K562 (cell line): Measurements from ENCODE around the gene NQO2. TPM values are rescaled to one million over a fixed set of nuclear protein-coding genes. Genes with fewer than 3 reads are reported as not detected.

Source experiments
- ARHGAP35 ChIP-seq: fragments of 450-650 bp; IDR thresholded peaks from 2 replicates; pipeline ENCODE4 v1.6.1; 2018; ENCODE audit not compliant: partially characterized antibody
- BACH1 ChIP-seq: fragments of 200-800 bp; sonication (Bioruptor generic); IDR thresholded peaks from 2 replicates; pipeline ENCODE4 v1.6.1; 2016; ENCODE audit warnings: missing genetic modification characterization, missing compliant biosample characterization
- CCNT2 ChIP-seq: IDR thresholded peaks from 2 replicates; pipeline ENCODE4 v1.6.1; 2011; ENCODE audit warnings: borderline replicate concordance, low read depth, mild to moderate bottlenecking, moderate library complexity, mixed read lengths, low read length; ENCODE audit not compliant: insufficient read length; ENCODE audit errors: extremely low read depth
- MECOM ChIP-seq: fragments of 250-450 bp; sonication (Bioruptor Pico); IDR thresholded peaks from 2 replicates; pipeline ENCODE4 v1.8.0; 2022; ENCODE audit warnings: inconsistent platforms
- MTA3 ChIP-seq: fragments of 450-650 bp; formaldehyde crosslinking; IDR thresholded peaks from 2 replicates; pipeline ENCODE4 v1.6.1; 2017; ENCODE audit warnings: mild to moderate bottlenecking, borderline replicate concordance
- MYBL2 ChIP-seq, 2 experiments: fragments of 450-650 bp in 1 of 2; sonication (generic) in 1 of 2; formaldehyde crosslinking in 1 of 2; IDR thresholded peaks; 2 replicates each; pipeline versions ENCODE4 v1.6.1 to v1.8.1; 2017 to 2022; ENCODE audit warnings: borderline replicate concordance in 1 of 2, inconsistent platforms in 1 of 2, low read depth in 1 of 2, mild to moderate bottlenecking in 1 of 2, missing genetic modification reagents in 1 of 2, moderate library complexity in 1 of 2
- NR3C1 ChIP-seq: sonication (generic); formaldehyde crosslinking; IDR thresholded peaks from 2 replicates; pipeline ENCODE4 v1.8.1; 2022; ENCODE audit warnings: missing genetic modification reagents
- POLR2A ChIP-seq: fragments of 450-650 bp; conservative IDR thresholded peaks from 2 replicates; pipeline ENCODE4 v1.6.1; 2016
- TEAD1 ChIP-seq, 2 experiments: fragments of 450-650 bp in 1 of 2; sonication (generic) in 1 of 2; formaldehyde crosslinking; IDR thresholded peaks; 2 replicates each; pipeline versions ENCODE4 v1.4.0 to v1.8.0; 2020 to 2022; ENCODE audit warnings: mild to moderate bottlenecking in 2 of 2, missing genetic modification reagents in 1 of 2
- ZKSCAN3 ChIP-seq: fragments of 250-450 bp; sonication (Bioruptor Pico); IDR thresholded peaks from 2 replicates; pipeline ENCODE4 v1.4.0; 2020
- ZNF316 ChIP-seq: fragments of 450-650 bp; IDR thresholded peaks from 2 replicates; pipeline ENCODE4 v1.6.1; 2016
- ZNF778 ChIP-seq: fragments of 450-650 bp; formaldehyde crosslinking; IDR thresholded peaks from 2 replicates; pipeline ENCODE4 v1.4.0; 2020; ENCODE audit warnings: mild to moderate bottlenecking, moderate library complexity
- polyA plus RNA-seq, 8 experiments: library from polyadenylated mRNA; depleted of rRNA in 4 of 8; stranded (reverse) in 5 of 8; unstranded in 3 of 8; fragments of >200 nt; fragmentation: Nextera tagmentation in 2 of 8; fragmentation: Illumina TruSeq in 1 of 8; extraction: Ambion mirVana in 2 of 8; extraction: Trizol in 1 of 8; gene quantifications; 2 replicates each; pipeline versions ENCODE4 v1.2.1 to v1.2.3, GENCODE V29; 2011 to 2014; ENCODE audit warnings: inconsistent platforms in 1 of 8, missing spikeins in 1 of 8
- total RNA-seq, 7 experiments: library from RNA; depleted of rRNA in 6 of 7; stranded (reverse); fragments of >200 nt in 6 of 7; fragmentation: Illumina TruSeq in 2 of 7; extraction: Trizol in 2 of 7; gene quantifications; 2 replicates each; pipeline versions ENCODE4 v1.2.1 to v1.2.3, GENCODE V29; 2011 to 2021; ENCODE audit warnings: low replicate concordance in 1 of 7
- TF ChIP-seq, protein P1 (sequence below), 2 experiments: IDR thresholded peaks; 2 replicates each; pipeline ENCODE4 v1.6.1; 2011; ENCODE audit warnings: borderline replicate concordance in 1 of 2, control low read depth in 1 of 2, low read depth in 1 of 2, low read length in 1 of 2, mild to moderate bottlenecking in 1 of 2, mixed read lengths in 1 of 2, moderate library complexity in 1 of 2; ENCODE audit not compliant: insufficient read depth in 1 of 2, insufficient read length in 1 of 2, poor library complexity in 1 of 2, severe bottlenecking in 1 of 2; ENCODE audit errors: extremely low read depth in 1 of 2
- TF ChIP-seq, protein P2 (sequence below), 2 experiments: IDR thresholded peaks in 1 of 2; conservative IDR thresholded peaks in 1 of 2; 2 replicates each; pipeline ENCODE4 v1.6.1; 2016; ENCODE audit warnings: low read depth in 2 of 2, mild to moderate bottlenecking in 1 of 2, missing compliant biosample characterization in 1 of 2, missing genetic modification characterization in 1 of 2, moderate library complexity in 1 of 2
- TF ChIP-seq, protein P3 (sequence below): sonication (generic); formaldehyde crosslinking; IDR thresholded peaks from 2 replicates; pipeline ENCODE4 v1.8.1; 2023; ENCODE audit warnings: mild to moderate bottlenecking, missing genetic modification reagents
- TF ChIP-seq, protein P4 (sequence below): sonication (generic); formaldehyde crosslinking; IDR thresholded peaks from 2 replicates; pipeline ENCODE4 v1.9.0; 2022; ENCODE audit warnings: mild to moderate bottlenecking, missing genetic modification reagents
- TF ChIP-seq, protein P5 (sequence below): fragments of 450-650 bp; formaldehyde crosslinking; IDR thresholded peaks from 2 replicates; pipeline ENCODE4 v1.4.0; 2020; ENCODE audit warnings: mild to moderate bottlenecking, moderate library complexity
- TF ChIP-seq, protein P6 (sequence below): fragments of 250-450 bp; sonication (Bioruptor Pico); IDR thresholded peaks from 2 replicates; pipeline ENCODE4 v1.8.0; 2021; ENCODE audit warnings: moderate library complexity, mild to moderate bottlenecking, inconsistent platforms

NQO2 gene
- total and polyA plus RNA-seq, 9 of the 15 experiments (the other 6 are each of a cell fraction or from before 2014, with no cell fraction given): 54.6 to 214 (median 116) TPM

DNA sequence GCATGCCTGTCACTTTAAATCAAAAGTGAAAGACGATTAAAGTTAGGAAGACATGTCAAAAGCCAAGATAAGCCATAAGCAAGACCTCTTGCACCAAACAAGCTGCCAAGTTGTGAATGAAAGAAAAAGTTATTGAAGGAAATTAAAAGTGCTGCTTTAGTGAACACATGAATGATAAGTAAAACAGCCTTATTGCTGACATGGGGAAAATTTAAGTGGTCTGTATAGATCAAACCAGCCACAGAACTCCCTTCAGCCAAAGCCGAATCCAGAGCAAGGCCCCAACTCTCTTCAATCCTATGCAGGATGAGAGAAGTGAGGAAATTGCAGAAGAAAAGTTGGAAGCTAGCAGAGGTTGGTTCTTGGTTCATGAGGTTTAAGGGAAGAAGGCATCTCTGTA, 59.3 kb downstream of the NQO2 start (continued):
- TF ChIP-seq, protein P1, sequence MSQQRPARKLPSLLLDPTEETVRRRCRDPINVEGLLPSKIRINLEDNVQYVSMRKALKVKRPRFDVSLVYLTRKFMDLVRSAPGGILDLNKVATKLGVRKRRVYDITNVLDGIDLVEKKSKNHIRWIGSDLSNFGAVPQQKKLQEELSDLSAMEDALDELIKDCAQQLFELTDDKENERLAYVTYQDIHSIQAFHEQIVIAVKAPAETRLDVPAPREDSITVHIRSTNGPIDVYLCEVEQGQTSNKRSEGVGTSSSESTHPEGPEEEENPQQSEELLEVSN (IDR thresholded peaks at IDR 0.05; ENCODE audit: borderline replicate concordance in 1 of 2, extremely low read depth in 1 of 2, insufficient read depth in 1 of 2, insufficient read length in 1 of 2, low read depth in 1 of 2, low read length in 1 of 2, poor library complexity in 1 of 2, severe bottlenecking in 1 of 2): no peak
- TF ChIP-seq CCNT2: no peak
- TF ChIP-seq, protein P2, sequence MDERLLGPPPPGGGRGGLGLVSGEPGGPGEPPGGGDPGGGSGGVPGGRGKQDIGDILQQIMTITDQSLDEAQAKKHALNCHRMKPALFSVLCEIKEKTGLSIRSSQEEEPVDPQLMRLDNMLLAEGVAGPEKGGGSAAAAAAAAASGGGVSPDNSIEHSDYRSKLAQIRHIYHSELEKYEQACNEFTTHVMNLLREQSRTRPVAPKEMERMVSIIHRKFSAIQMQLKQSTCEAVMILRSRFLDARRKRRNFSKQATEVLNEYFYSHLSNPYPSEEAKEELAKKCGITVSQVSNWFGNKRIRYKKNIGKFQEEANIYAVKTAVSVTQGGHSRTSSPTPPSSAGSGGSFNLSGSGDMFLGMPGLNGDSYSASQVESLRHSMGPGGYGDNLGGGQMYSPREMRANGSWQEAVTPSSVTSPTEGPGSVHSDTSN (CRISPR knock-in tag; IDR thresholded peaks at IDR 0.05; ENCODE audit: low read depth): no peak
- TF ChIP-seq, protein P2 (tag; conservative IDR thresholded peaks at IDR 0.05; ENCODE audit: low read depth): no peak
- no peak for TF ChIP-seq ZKSCAN3 (CRISPR knock-in tag)
- TF ChIP-seq POLR2A: no peak
- TF ChIP-seq, protein P3, sequence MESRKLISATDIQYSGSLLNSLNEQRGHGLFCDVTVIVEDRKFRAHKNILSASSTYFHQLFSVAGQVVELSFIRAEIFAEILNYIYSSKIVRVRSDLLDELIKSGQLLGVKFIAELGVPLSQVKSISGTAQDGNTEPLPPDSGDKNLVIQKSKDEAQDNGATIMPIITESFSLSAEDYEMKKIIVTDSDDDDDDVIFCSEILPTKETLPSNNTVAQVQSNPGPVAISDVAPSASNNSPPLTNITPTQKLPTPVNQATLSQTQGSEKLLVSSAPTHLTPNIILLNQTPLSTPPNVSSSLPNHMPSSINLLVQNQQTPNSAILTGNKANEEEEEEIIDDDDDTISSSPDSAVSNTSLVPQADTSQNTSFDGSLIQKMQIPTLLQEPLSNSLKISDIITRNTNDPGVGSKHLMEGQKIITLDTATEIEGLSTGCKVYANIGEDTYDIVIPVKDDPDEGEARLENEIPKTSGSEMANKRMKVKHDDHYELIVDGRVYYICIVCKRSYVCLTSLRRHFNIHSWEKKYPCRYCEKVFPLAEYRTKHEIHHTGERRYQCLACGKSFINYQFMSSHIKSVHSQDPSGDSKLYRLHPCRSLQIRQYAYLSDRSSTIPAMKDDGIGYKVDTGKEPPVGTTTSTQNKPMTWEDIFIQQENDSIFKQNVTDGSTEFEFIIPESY (CRISPR knock-in tag): no peak
- peak; percentile 93 for TF ChIP-seq ZNF316
- TF ChIP-seq ZNF778: no peak
- no peak for TF ChIP-seq BACH1
- TF ChIP-seq, protein P4, sequence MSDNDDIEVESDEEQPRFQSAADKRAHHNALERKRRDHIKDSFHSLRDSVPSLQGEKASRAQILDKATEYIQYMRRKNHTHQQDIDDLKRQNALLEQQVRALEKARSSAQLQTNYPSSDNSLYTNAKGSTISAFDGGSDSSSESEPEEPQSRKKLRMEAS (CRISPR knock-in tag): no peak
- no peak for TF ChIP-seq MECOM
- TF ChIP-seq MTA3: no peak
- TF ChIP-seq, protein P5, sequence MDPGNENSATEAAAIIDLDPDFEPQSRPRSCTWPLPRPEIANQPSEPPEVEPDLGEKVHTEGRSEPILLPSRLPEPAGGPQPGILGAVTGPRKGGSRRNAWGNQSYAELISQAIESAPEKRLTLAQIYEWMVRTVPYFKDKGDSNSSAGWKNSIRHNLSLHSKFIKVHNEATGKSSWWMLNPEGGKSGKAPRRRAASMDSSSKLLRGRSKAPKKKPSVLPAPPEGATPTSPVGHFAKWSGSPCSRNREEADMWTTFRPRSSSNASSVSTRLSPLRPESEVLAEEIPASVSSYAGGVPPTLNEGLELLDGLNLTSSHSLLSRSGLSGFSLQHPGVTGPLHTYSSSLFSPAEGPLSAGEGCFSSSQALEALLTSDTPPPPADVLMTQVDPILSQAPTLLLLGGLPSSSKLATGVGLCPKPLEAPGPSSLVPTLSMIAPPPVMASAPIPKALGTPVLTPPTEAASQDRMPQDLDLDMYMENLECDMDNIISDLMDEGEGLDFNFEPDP (CRISPR knock-in tag): no peak
- TF ChIP-seq MYBL2 (IDR thresholded peaks at IDR 0.05; ENCODE audit: low read depth): no peak
- TF ChIP-seq MYBL2 (CRISPR knock-in tag; IDR thresholded peaks at IDR 0.05; ENCODE audit: borderline replicate concordance): no peak
- TF ChIP-seq ARHGAP35: no peak
- TF ChIP-seq, protein P6, sequence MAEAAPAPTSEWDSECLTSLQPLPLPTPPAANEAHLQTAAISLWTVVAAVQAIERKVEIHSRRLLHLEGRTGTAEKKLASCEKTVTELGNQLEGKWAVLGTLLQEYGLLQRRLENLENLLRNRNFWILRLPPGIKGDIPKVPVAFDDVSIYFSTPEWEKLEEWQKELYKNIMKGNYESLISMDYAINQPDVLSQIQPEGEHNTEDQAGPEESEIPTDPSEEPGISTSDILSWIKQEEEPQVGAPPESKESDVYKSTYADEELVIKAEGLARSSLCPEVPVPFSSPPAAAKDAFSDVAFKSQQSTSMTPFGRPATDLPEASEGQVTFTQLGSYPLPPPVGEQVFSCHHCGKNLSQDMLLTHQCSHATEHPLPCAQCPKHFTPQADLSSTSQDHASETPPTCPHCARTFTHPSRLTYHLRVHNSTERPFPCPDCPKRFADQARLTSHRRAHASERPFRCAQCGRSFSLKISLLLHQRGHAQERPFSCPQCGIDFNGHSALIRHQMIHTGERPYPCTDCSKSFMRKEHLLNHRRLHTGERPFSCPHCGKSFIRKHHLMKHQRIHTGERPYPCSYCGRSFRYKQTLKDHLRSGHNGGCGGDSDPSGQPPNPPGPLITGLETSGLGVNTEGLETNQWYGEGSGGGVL (CRISPR knock-in tag): no peak
- TF ChIP-seq TEAD1 (CRISPR knock-in tag; IDR thresholded peaks at IDR 0.05): no peak
- no peak for TF ChIP-seq NR3C1 (CRISPR knock-in tag)
